ENCODE measurements around the gene MDM2. TPM values are rescaled to one million over a fixed set of nuclear protein-coding genes. Genes with fewer than 3 reads are reported as not detected.

The MDM2 gene
- total and polyA plus RNA-seq, 10 of the 15 experiments (the other 5 are each of a cell fraction or from before 2014, with no cell fraction given), result 48.2 to 174 (median 85.0) TPM

GRCh38 chr12:68771223-68771925 lies 36.6 kb upstream of the MDM2 start:
- intact Hi-C loops (cut with micrococcal nuclease; ENCODE audit: unreplicated experiment), result no loop called here
- no peaks in the 10 kb centered on the region for H3K9me3 ChIP-seq (replicated peaks; ENCODE audit: control insufficient read depth, insufficient read depth, low read length)
- ChIA-PET SMC1A (ENCODE audit: uncharacterized antibody, unreplicated experiment) (interaction anchor here (1.1 to 1.4 kb wide), 2 partner anchors 11 to 36 kb away, joined by 3 to 4 read pairs; no protein-coding TSS in a partner anchor), CTCF (interaction anchor here (0.7 to 0.9 kb wide), 3 partner anchors 8 to 730 kb away, joined by 3 to 4 read pairs (median 4); no protein-coding TSS in a partner anchor), RAD21 (ENCODE audit: unreplicated experiment) (no interaction called here), POLR2A (no interaction called here)
- peaks cover 0 to 3% of the 10 kb centered on the region in 2 experiments; a peak in 1 of 4 replicates for H3K36me3 ChIP-seq (ENCODE audit: control insufficient read depth in 2 of 2, insufficient read depth in 2 of 2, low read length in 1 of 2)
- H3K79me2 ChIP-seq (ENCODE audit: control insufficient read depth, insufficient read depth, low read length), result no peaks in the 10 kb centered on the region
- H3K4me2 ChIP-seq (ENCODE audit: control insufficient read depth, insufficient read depth), result no peak overlapping the region
- no peaks in the 10 kb centered on the region for H3K27me3 ChIP-seq (replicated peaks in 1 of 2; ENCODE audit: control insufficient read depth in 2 of 2, insufficient read depth in 2 of 2, low read length in 1 of 2)
- peaks cover 6% of the 10 kb centered on the region; the same call in 1 of the 2 replicates for H3K4me1 ChIP-seq (ENCODE audit: control insufficient read depth, insufficient read depth, low read length)
- WGBS (ENCODE audit: insufficient coverage, insufficient replicate concordance, low lambda C conversion rate, missing lambda C conversion rate), result 85% methylated on average over 5 of the region's 5 CpGs
- H4K20me1 ChIP-seq (ENCODE audit: control insufficient read depth, insufficient read depth), result no peaks in the 10 kb centered on the region
- TF ChIP-seq ZNF24 (IDR thresholded peaks at IDR 0.05), result no peak
- TF ChIP-seq TARDBP (IDR thresholded peaks at IDR 0.05; ENCODE audit: borderline replicate concordance), result no peak
- no peak for TF ChIP-seq CTCF (IDR thresholded peaks at IDR 0.05 in 2 of 3, conservative IDR thresholded peaks at IDR 0.05 in 1 of 3; ENCODE audit: control insufficient read depth in 2 of 3, extremely low read depth in 1 of 3, insufficient read depth in 1 of 3, low read depth in 3 of 3, low read length in 3 of 3)
- TF ChIP-seq SIN3A (IDR thresholded peaks at IDR 0.05; ENCODE audit: low read depth, low read length), result no peak
- no peak for TF ChIP-seq ZNF622 (IDR thresholded peaks at IDR 0.05)
- no peak overlapping the region for H2AFZ ChIP-seq (ENCODE audit: control insufficient read depth, low read depth, low read length)
- FAIRE-seq (no peak), ATAC-seq (no peak), DNase-seq (ENCODE audit: low read depth, low spot score) (no peak)
- in situ Hi-C loops (cut with MboI), result no loop called here
- no peak overlapping the region for H3K4me3 ChIP-seq
- no peak overlapping the region for H3K9ac ChIP-seq (ENCODE audit: control insufficient read depth, insufficient read depth, low read length)
- BruUV-seq (replicated peaks), result no TSS peak
- H3K27ac ChIP-seq (ENCODE audit: control insufficient read depth, insufficient read depth), result no peak overlapping the region

Data from GM12878 (cell line).